MM.1S (cell line): ENCODE results near the gene TMEM253.

Experiments used
- DNase-seq: peaks from one replicate; pipeline ENCODE4 v3.0.0-alpha.2; 2015
- H2AFZ ChIP-seq: fragments of 300-600 bp; sonication (generic); 2 replicates; pipeline ENCODE4 v1.6.0; 2016; ENCODE audit warnings: antibody characterized with exemption, low read length
- H3F3A ChIP-seq: fragments of 300-600 bp; sonication (generic); 2 replicates; pipeline ENCODE4 v1.6.1; 2016; ENCODE audit warnings: mild to moderate bottlenecking, antibody characterized with exemption, low read length, moderate library complexity, mixed read lengths; ENCODE audit not compliant: insufficient read depth
- H3K27ac ChIP-seq: fragments of 300-600 bp; sonication (generic); 2 replicates; pipeline ENCODE4 v1.5.1; 2016; ENCODE audit warnings: mild to moderate bottlenecking, low read length
- H3K27me3 ChIP-seq: fragments of 300-600 bp; sonication (generic); replicated peaks from 2 replicates; pipeline ENCODE4 v1.6.0; 2016; ENCODE audit warnings: low read length; ENCODE audit not compliant: insufficient read depth
- H3K36me3 ChIP-seq: fragments of 300-600 bp; sonication (generic); replicated peaks from 2 replicates; pipeline ENCODE4 v1.6.1; 2016; ENCODE audit warnings: mild to moderate bottlenecking, low read length, mixed read lengths; ENCODE audit not compliant: insufficient read depth
- H3K4me1 ChIP-seq: fragments of 300-600 bp; sonication (generic); 2 replicates; pipeline ENCODE4 v1.6.1; 2016; ENCODE audit warnings: low read length, mixed read lengths
- H3K4me2 ChIP-seq: fragments of 300-600 bp; sonication (generic); 2 replicates; pipeline ENCODE4 v1.6.0; 2016; ENCODE audit warnings: low read depth, low read length
- H3K4me3 ChIP-seq: fragments of 300-600 bp; sonication (generic); 2 replicates; pipeline ENCODE4 v1.5.1; 2016; ENCODE audit warnings: low read length, mixed read lengths
- H3K79me2 ChIP-seq: fragments of 300-600 bp; sonication (generic); 2 replicates; pipeline ENCODE4 v1.6.1; 2016; ENCODE audit warnings: mixed run types, low read length, mixed read lengths
- H3K9ac ChIP-seq: fragments of 300-600 bp; sonication (generic); 2 replicates; pipeline ENCODE4 v1.6.1; 2016; ENCODE audit warnings: low read length, mixed read lengths
- H3K9me2 ChIP-seq: fragments of 300-600 bp; sonication (generic); replicated peaks from 2 replicates; pipeline ENCODE4 v1.6.1; 2016; ENCODE audit warnings: mild to moderate bottlenecking, low read length, mixed read lengths; ENCODE audit not compliant: insufficient read depth
- H3K9me3 ChIP-seq: fragments of 300-600 bp; sonication (generic); replicated peaks from 2 replicates; pipeline ENCODE4 v1.6.1; 2016; ENCODE audit warnings: mild to moderate bottlenecking, low read length, mixed read lengths; ENCODE audit not compliant: insufficient read depth
- H4K20me1 ChIP-seq: fragments of 300-600 bp; sonication (generic); 2 replicates; pipeline ENCODE4 v1.6.1; 2016; ENCODE audit warnings: mild to moderate bottlenecking, low read length, moderate library complexity, mixed read lengths; ENCODE audit not compliant: insufficient read depth
- CTCF ChIP-seq: fragments of 300-600 bp; sonication (generic); IDR thresholded peaks from 2 replicates; pipeline ENCODE4 v1.5.1; 2016; ENCODE audit warnings: antibody characterized with exemption, low read length, mixed read lengths
- EZH2 ChIP-seq: fragments of 300-600 bp; sonication (generic); optimal IDR thresholded peaks from 2 replicates; pipeline ENCODE3; 2017; ENCODE audit warnings: low read depth, mild to moderate bottlenecking, antibody characterized with exemption, low read length, mixed read lengths
- EZH2phosphoT487 ChIP-seq: fragments of 300-600 bp; sonication (generic); IDR thresholded peaks from 2 replicates; pipeline ENCODE4 v1.6.1; 2018; ENCODE audit warnings: antibody characterized with exemption, low read length

Gene TMEM253

GRCh38 chr14:21072031-21072473 is 28.8 kb upstream of the TMEM253 start:
- TF ChIP-seq EZH2 = no peak
- no peak for TF ChIP-seq CTCF
- TF ChIP-seq EZH2phosphoT487 = no peak
- no peak for DNase-seq
- peaks cover 11% of the 10 kb centered on the region for H3K27me3 ChIP-seq
- peak overlapping the region; percentile 95 for H3K4me2 ChIP-seq
- H3K9me2 ChIP-seq = no peaks in the 10 kb centered on the region
- peak overlapping the region; percentile 18; the same call in 1 of the 2 replicates for H3K27ac ChIP-seq
- peak overlapping the region; percentile 75 for H3K4me3 ChIP-seq
- no peaks in the 10 kb centered on the region for H3K4me1 ChIP-seq
- 0 out of 2 replicates have a peak overlapping the region, but pooled peaks have one; percentile 33 for H3K9ac ChIP-seq
- H3K79me2 ChIP-seq = no peaks in the 10 kb centered on the region
- no peaks in the 10 kb centered on the region for H3K36me3 ChIP-seq
- peaks cover 6% of the 10 kb centered on the region; the same call in 1 of the 2 replicates for H3F3A ChIP-seq
- H3K9me3 ChIP-seq = no peaks in the 10 kb centered on the region
- H2AFZ ChIP-seq = peak overlapping the region; percentile 56; the same call in 1 of the 2 replicates
- no peaks in the 10 kb centered on the region for H4K20me1 ChIP-seq

- Histone ChIP-seq H3K4me2 (no peak overlapping the region), H3K4me1 (no peaks in the 10 kb centered on the region), H3K9ac (no peak overlapping the region), H2AFZ (no peak overlapping the region), H3K9me3 (no peaks in the 10 kb centered on the region), H3K79me2 (no peaks in the 10 kb centered on the region), H3K27me3 (peaks cover 11% of the 10 kb centered on the region), H3F3A (peaks cover 6% of the 10 kb centered on the region; the same call in 1 of the 2 replicates), H3K36me3 (no peaks in the 10 kb centered on the region), H3K27ac (no peak overlapping the region), H3K4me3 (no peak overlapping the region), H3K9me2 (no peaks in the 10 kb centered on the region), H4K20me1 (no peaks in the 10 kb centered on the region)
- TF ChIP-seq CTCF (no peak), EZH2 (no peak), EZH2phosphoT487 (no peak)
- no peak for DNase-seq
These were observed 28.0 kb upstream of the TMEM253 start for GRCh38 chr14:21072781-21073339.

- DNase-seq = no peak
- H4K20me1 ChIP-seq = no peaks in the 10 kb centered on the region
- H3K9ac ChIP-seq = no peak overlapping the region
- H3F3A ChIP-seq = peaks cover 6% of the 10 kb centered on the region; the same call in 1 of the 2 replicates
- no peaks in the 10 kb centered on the region for H3K36me3 ChIP-seq
- no peaks in the 10 kb centered on the region for H3K4me1 ChIP-seq
- peaks cover 9% of the 10 kb centered on the region for H3K27me3 ChIP-seq
- H3K9me3 ChIP-seq = no peaks in the 10 kb centered on the region
- TF ChIP-seq EZH2phosphoT487 (no peak), EZH2 (no peak)
- no peaks in the 10 kb centered on the region for H3K9me2 ChIP-seq
- no peak overlapping the region for H2AFZ ChIP-seq
- H3K4me2 ChIP-seq = no peak overlapping the region
- H3K4me3 ChIP-seq = no peak overlapping the region
- H3K79me2 ChIP-seq = no peaks in the 10 kb centered on the region
- no peak overlapping the region for H3K27ac ChIP-seq
These were observed 26.9 kb upstream of the TMEM253 start for GRCh38 chr14:21073921-21074320.
